ENCODE data around the gene SLCO1A2. TPM values are rescaled to one million over a fixed set of nuclear protein-coding genes. Genes with fewer than 3 reads are reported as not detected.
"Not testable (repeated sequence)": the region's sequence is repeated elsewhere in the genome, so short reads cannot be mapped to it uniquely, and the experiment has no call there.

Gene SLCO1A2
- total and polyA plus RNA-seq, 2 of the 13 experiments (the other 11 are each of a cell fraction or from before 2014, with no cell fraction given), result not detected

DNA sequence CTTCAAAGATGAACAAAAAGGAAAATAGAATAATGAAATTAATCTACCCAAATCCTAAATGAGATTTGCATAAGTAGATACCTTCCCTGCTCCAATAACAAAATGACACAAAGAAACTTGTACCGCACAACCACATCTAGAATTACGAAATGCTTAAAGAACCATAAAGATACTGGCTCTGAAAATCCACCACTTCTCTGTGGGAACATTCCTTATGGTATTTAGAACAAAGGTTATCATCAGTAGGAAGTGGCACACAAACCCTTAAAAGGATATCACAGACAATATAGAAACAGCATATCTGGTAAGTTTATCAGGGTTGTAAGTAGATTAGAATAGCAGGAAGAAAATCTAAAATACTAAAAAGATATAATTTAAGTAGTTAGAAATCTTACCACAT lies 49.5 kb upstream of the SLCO1A2 start (continued):
- TF ChIP-seq, protein P1, sequence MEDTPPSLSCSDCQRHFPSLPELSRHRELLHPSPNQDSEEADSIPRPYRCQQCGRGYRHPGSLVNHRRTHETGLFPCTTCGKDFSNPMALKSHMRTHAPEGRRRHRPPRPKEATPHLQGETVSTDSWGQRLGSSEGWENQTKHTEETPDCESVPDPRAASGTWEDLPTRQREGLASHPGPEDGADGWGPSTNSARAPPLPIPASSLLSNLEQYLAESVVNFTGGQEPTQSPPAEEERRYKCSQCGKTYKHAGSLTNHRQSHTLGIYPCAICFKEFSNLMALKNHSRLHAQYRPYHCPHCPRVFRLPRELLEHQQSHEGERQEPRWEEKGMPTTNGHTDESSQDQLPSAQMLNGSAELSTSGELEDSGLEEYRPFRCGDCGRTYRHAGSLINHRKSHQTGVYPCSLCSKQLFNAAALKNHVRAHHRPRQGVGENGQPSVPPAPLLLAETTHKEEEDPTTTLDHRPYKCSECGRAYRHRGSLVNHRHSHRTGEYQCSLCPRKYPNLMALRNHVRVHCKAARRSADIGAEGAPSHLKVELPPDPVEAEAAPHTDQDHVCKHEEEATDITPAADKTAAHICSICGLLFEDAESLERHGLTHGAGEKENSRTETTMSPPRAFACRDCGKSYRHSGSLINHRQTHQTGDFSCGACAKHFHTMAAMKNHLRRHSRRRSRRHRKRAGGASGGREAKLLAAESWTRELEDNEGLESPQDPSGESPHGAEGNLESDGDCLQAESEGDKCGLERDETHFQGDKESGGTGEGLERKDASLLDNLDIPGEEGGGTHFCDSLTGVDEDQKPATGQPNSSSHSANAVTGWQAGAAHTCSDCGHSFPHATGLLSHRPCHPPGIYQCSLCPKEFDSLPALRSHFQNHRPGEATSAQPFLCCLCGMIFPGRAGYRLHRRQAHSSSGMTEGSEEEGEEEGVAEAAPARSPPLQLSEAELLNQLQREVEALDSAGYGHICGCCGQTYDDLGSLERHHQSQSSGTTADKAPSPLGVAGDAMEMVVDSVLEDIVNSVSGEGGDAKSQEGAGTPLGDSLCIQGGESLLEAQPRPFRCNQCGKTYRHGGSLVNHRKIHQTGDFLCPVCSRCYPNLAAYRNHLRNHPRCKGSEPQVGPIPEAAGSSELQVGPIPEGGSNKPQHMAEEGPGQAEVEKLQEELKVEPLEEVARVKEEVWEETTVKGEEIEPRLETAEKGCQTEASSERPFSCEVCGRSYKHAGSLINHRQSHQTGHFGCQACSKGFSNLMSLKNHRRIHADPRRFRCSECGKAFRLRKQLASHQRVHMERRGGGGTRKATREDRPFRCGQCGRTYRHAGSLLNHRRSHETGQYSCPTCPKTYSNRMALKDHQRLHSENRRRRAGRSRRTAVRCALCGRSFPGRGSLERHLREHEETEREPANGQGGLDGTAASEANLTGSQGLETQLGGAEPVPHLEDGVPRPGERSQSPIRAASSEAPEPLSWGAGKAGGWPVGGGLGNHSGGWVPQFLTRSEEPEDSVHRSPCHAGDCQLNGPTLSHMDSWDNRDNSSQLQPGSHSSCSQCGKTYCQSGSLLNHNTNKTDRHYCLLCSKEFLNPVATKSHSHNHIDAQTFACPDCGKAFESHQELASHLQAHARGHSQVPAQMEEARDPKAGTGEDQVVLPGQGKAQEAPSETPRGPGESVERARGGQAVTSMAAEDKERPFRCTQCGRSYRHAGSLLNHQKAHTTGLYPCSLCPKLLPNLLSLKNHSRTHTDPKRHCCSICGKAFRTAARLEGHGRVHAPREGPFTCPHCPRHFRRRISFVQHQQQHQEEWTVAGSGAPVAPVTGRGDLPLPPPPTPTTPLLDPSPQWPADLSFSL (CRISPR knock-in tag; IDR thresholded peaks at IDR 0.05), result no peak
- TF ChIP-seq ARID2 (CRISPR knock-in tag; IDR thresholded peaks at IDR 0.05; ENCODE audit: borderline replicate concordance) (no peak), FIP1L1 (IDR thresholded peaks at IDR 0.05; ENCODE audit: borderline replicate concordance, insufficient read depth, low read depth, low read length) (no peak)
- TF ChIP-seq, protein P2, sequence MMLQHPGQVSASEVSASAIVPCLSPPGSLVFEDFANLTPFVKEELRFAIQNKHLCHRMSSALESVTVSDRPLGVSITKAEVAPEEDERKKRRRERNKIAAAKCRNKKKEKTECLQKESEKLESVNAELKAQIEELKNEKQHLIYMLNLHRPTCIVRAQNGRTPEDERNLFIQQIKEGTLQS (CRISPR knock-in tag; IDR thresholded peaks at IDR 0.05), result no peak

DNA sequence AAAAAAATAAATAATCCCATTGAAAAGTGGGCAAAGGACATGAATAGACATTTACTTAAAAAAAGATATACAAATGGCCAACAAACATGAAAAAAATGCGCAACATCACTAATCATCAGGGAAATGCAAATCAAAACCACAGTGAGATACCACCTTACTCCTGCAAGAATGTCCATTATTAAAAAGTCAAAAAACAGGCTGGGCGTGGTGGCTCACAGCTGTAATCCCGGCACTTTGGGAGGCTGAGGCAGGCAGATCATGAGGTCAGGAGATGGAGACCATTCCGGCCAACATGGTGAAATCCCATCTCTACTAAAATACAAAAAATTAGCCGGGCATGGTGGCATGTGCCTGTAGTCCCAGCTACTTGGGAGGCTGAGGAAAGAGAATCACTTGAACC lies 46.6 kb upstream of the SLCO1A2 start:
- in situ Hi-C loops (cut with HindIII; ENCODE audit: extremely low pct_ligation_motif_present, low pct_unique_long_range_greater_than_20kb), result not testable (repeated sequence)

More for the DNA sequence above, 46.6 kb upstream of the SLCO1A2 start:
- H3K4me2 ChIP-seq (ENCODE audit: low read depth, low read length); intact Hi-C loops (cut with micrococcal nuclease; ENCODE audit: unreplicated experiment); H3K79me2 ChIP-seq (ENCODE audit: insufficient read depth, low read length); H3K27me3 ChIP-seq (ENCODE audit: control insufficient read depth in 1 of 2, insufficient read depth in 2 of 2, low read length in 2 of 2); H2AFZ ChIP-seq (ENCODE audit: low read length); POLR2A ChIA-PET; H4K20me1 ChIP-seq (ENCODE audit: insufficient read depth, low read length); DNase-seq (ENCODE audit: low spot score); H3K9me3 ChIP-seq (ENCODE audit: low read length); H3K27ac ChIP-seq (ENCODE audit: extremely low read length, insufficient read depth, low read length); H3K4me1 ChIP-seq (ENCODE audit: insufficient read depth, low read length); FAIRE-seq; BruUV-seq (replicated peaks); H3K9ac ChIP-seq (ENCODE audit: insufficient read depth, low read depth, low read length); H3K36me3 ChIP-seq (replicated peaks in 1 of 2; ENCODE audit: control insufficient read depth in 1 of 2, insufficient read depth in 2 of 2, low read length in 2 of 2); CTCF ChIA-PET (ENCODE audit: low intra/inter-chr PET ratio, low total read pairs); ATAC-seq; H3K4me3 ChIP-seq (replicated peaks in 1 of 3; ENCODE audit: insufficient read depth in 1 of 3, low read depth in 2 of 3, low read length in 3 of 3): not testable (repeated sequence)
- WGBS (ENCODE audit: low lambda C conversion rate), result 29% methylated on average over 5 of the region's 5 CpGs
